OCI-LY7 (cell line): Measurements from ENCODE around the gene KCTD18. TPM values are rescaled to one million over a fixed set of nuclear protein-coding genes. Genes with fewer than 3 reads are reported as not detected.

Experiments used
- BruUV-seq: library from RNA; stranded (reverse); fragments of 400-500 nt; replicated peaks from 2 replicates; lab custom pipeline; 2021; lab: Mats Ljungman, UMichigan
- CTCF ChIA-PET: fragments of 300-600 bp; sonication (Branson Sonifier 250); formaldehyde crosslinking; loops from one replicate; lab custom pipeline; 2022; ENCODE audit warnings: antibody characterized with exemption; ENCODE audit not compliant: unreplicated experiment; lab: Charles Lee
- POLR2A ChIA-PET: fragments of 300-600 bp; sonication (Branson Sonifier 250); formaldehyde crosslinking; loops from one replicate; lab custom pipeline; 2022; ENCODE audit warnings: antibody characterized with exemption; lab: Charles Lee
- DNase-seq: peaks from one replicate; pipeline ENCODE4 v3.0.0-alpha.2; 2015; ENCODE audit warnings: low spot score
- H2AFZ ChIP-seq: fragments of 200-600 bp; sonication (generic), shearing (Covaris generic); 2 replicates; pipeline ENCODE4 v1.6.1; 2014; ENCODE audit warnings: mild to moderate bottlenecking, antibody characterized with exemption, low read length, moderate library complexity
- H3K27ac ChIP-seq: fragments of 200-600 bp; sonication (generic); 2 replicates; pipeline ENCODE4 v1.5.1; 2014; ENCODE audit warnings: mixed run types, low read depth, mild to moderate bottlenecking, moderate library complexity, low read length, inconsistent platforms; ENCODE audit not compliant: poor library complexity, severe bottlenecking
- H3K36me3 ChIP-seq: fragments of 200-600 bp; sonication (generic); 2 replicates; pipeline ENCODE4 v1.6.1; 2014; ENCODE audit warnings: mild to moderate bottlenecking, antibody characterized with exemption, low read length, moderate library complexity, mixed read lengths; ENCODE audit not compliant: insufficient read depth
- H3K4me1 ChIP-seq: fragments of 200-600 bp; sonication (generic); 2 replicates; pipeline ENCODE4 v1.5.1; 2014; ENCODE audit warnings: mild to moderate bottlenecking, low read length; ENCODE audit not compliant: insufficient read depth, poor library complexity, severe bottlenecking
- H3K4me2 ChIP-seq: fragments of 200-600 bp; sonication (generic); 2 replicates; pipeline ENCODE4 v1.6.1; 2014; ENCODE audit warnings: mild to moderate bottlenecking, low read length
- H3K4me3 ChIP-seq: fragments of 200-600 bp; sonication (generic); 2 replicates; pipeline ENCODE4 v1.5.1; 2014; ENCODE audit warnings: mild to moderate bottlenecking, low read depth, low read length; ENCODE audit not compliant: poor library complexity, severe bottlenecking
- H3K79me2 ChIP-seq: fragments of 200-600 bp; sonication (generic); 2 replicates; pipeline ENCODE4 v1.6.1; 2016; ENCODE audit warnings: low read depth, mild to moderate bottlenecking, low read length, moderate library complexity, mixed read lengths; ENCODE audit not compliant: insufficient read depth
- H3K9me2 ChIP-seq: fragments of 200-600 bp; sonication (generic); 2 replicates; pipeline ENCODE4 v1.6.1; 2016; ENCODE audit warnings: mild to moderate bottlenecking, low read length, mixed read lengths; ENCODE audit not compliant: insufficient read depth
- H3K9me3 ChIP-seq: fragments of 200-600 bp; sonication (generic); 2 replicates; pipeline ENCODE4 v1.6.1; 2014; ENCODE audit warnings: mild to moderate bottlenecking, mixed run types, low read length, mixed read lengths
- H4K20me1 ChIP-seq: fragments of 200-600 bp; sonication (generic); 2 replicates; pipeline ENCODE4 v1.6.1; 2014; ENCODE audit warnings: mild to moderate bottlenecking, antibody characterized with exemption, low read length, moderate library complexity, mixed read lengths; ENCODE audit not compliant: insufficient read depth
- EZH2phosphoT487 ChIP-seq: fragments of 200-600 bp; sonication (generic); IDR thresholded peaks from 2 replicates; pipeline ENCODE4 v1.6.1; 2018; ENCODE audit warnings: low read depth, borderline replicate concordance, mild to moderate bottlenecking, mixed run types, antibody characterized with exemption, low read length, moderate library complexity, mixed read lengths
- intact Hi-C: fragments of 100-400 bp; cut with micrococcal nuclease; formaldehyde crosslinking; loops from one replicate; pipeline ENCODE4 v1.10.0; 2022; ENCODE audit not compliant: unreplicated experiment
- total RNA-seq, 2 experiments: library from RNA; depleted of rRNA in 1 of 2; stranded (reverse); fragments of >200 nt in 1 of 2; shearing (Covaris generic) in 1 of 2; gene quantifications; 2 replicates each; pipeline ENCODE4 v1.2.3, GENCODE V29; 2014 to 2022
- TF ChIP-seq, protein P1 (sequence below): fragments of 200-600 bp; sonication (generic); conservative IDR thresholded peaks from 2 replicates; pipeline ENCODE4 v1.5.1; 2014; ENCODE audit warnings: mild to moderate bottlenecking, antibody characterized with exemption, low read length, moderate library complexity, mixed read lengths

KCTD18 gene
- total RNA-seq, 2 experiments from 2014 or later = 10.9 to 16.2 TPM

DNA sequence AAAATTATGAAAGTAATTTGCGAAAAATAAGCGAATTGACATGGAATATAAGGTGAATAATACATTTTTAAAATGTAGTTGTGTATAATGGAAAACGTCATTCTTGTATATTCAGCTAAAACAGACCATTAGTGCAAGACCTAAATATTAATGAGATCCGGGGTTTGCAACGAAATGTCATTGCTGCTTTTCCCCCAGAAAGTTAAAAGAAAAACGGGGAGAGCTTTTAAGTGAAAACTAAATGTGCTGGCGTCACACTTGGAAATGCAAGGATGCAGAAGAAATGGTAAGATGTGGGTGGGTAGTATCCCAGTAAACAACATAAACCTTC lies 15.6 kb upstream of the KCTD18 start:
- TF ChIP-seq, protein P1, sequence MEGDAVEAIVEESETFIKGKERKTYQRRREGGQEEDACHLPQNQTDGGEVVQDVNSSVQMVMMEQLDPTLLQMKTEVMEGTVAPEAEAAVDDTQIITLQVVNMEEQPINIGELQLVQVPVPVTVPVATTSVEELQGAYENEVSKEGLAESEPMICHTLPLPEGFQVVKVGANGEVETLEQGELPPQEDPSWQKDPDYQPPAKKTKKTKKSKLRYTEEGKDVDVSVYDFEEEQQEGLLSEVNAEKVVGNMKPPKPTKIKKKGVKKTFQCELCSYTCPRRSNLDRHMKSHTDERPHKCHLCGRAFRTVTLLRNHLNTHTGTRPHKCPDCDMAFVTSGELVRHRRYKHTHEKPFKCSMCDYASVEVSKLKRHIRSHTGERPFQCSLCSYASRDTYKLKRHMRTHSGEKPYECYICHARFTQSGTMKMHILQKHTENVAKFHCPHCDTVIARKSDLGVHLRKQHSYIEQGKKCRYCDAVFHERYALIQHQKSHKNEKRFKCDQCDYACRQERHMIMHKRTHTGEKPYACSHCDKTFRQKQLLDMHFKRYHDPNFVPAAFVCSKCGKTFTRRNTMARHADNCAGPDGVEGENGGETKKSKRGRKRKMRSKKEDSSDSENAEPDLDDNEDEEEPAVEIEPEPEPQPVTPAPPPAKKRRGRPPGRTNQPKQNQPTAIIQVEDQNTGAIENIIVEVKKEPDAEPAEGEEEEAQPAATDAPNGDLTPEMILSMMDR = no peak
- no peak for TF ChIP-seq EZH2phosphoT487
- DNase-seq = no peak
- BruUV-seq = TSS peak; percentile 87

DNA sequence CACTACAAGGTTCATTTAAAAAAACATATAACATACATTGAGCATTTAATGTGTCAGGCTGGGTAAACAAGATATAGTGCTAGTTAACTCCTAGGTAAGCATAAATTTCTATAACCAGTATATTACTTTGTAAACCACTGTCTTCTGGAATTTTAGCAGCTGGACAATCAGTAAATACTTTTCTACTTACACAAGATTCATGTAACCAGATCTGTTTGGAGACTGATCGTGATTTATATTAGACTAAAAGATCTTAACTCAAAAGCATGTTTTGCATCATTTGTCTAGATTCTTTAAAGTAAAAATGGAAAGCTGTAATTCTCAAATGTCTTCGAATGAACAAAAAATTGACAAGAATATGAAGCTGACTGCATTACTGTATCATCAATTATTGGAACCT lies 15.2 kb upstream of the KCTD18 start:
- Histone ChIP-seq H4K20me1 (no peaks in the 10 kb centered on the region), H3K9me2 (no peaks in the 10 kb centered on the region; the same call in 1 of the 2 replicates), H3K4me1 (peaks cover 28% of the 10 kb centered on the region), H3K4me3 (peak overlapping the region; percentile 91), H3K79me2 (peaks cover 37% of the 10 kb centered on the region), H3K27ac (no peak overlapping the region), H3K9me3 (peaks cover 9% of the 10 kb centered on the region; the same call in 1 of the 2 replicates), H2AFZ (peak overlapping the region; percentile 93; the same call in 1 of the 2 replicates), H3K36me3 (peaks cover 11% of the 10 kb centered on the region), H3K4me2 (peak overlapping the region; percentile 71; the same call in 1 of the 2 replicates)
- TF ChIP-seq, protein P1 = no peak
- no peak for TF ChIP-seq EZH2phosphoT487
- POLR2A ChIA-PET = interaction anchor here (0.9 to 9.4 kb wide), 7 partner anchors 10 to 614 kb away, joined by 3 to 98 read pairs (median 3); partner anchors contain the start of genes C2orf69 and KCTD18
- no TSS peak for BruUV-seq
- intact Hi-C loops = loop anchor here (5.0 kb wide), 1 partner anchor 287 kb away; the partner anchor contains the start of gene BZW1
- CTCF ChIA-PET = interaction anchor here (1.0 kb wide), 1 partner anchor 16 kb away, joined by 3 read pairs; the partner anchor contains the start of gene KCTD18
- no peak for DNase-seq

More for the DNA sequence above, 15.6 kb upstream of the KCTD18 start:
- Histone ChIP-seq H3K4me3 (peak overlapping the region; percentile 91), H2AFZ (peak overlapping the region; percentile 93; the same call in 1 of the 2 replicates), H4K20me1 (no peaks in the 10 kb centered on the region), H3K9me3 (peaks cover 9% of the 10 kb centered on the region; the same call in 1 of the 2 replicates), H3K4me2 (peak overlapping the region; percentile 71), H3K9me2 (no peaks in the 10 kb centered on the region; the same call in 1 of the 2 replicates), H3K79me2 (peaks cover 42% of the 10 kb centered on the region), H3K36me3 (peaks cover 15% of the 10 kb centered on the region), H3K4me1 (peaks cover 28% of the 10 kb centered on the region), H3K27ac (peak overlapping the region; percentile 67)
- intact Hi-C loops = loop anchor here (5.0 kb wide), 1 partner anchor 287 kb away; the partner anchor contains the start of gene BZW1
- POLR2A ChIA-PET = interaction anchor here (0.9 to 9.4 kb wide), 7 partner anchors 9 to 615 kb away, joined by 3 to 98 read pairs (median 3); partner anchors contain the start of genes C2orf69 and KCTD18
- CTCF ChIA-PET = interaction anchor here (1.0 kb wide), 1 partner anchor 16 kb away, joined by 3 read pairs; the partner anchor contains the start of gene KCTD18
